ENCODE data around the gene GNG8. TPM values are rescaled to one million over a fixed set of nuclear protein-coding genes. Genes with fewer than 3 reads are reported as not detected.

GNG8 gene
- total RNA-seq, 1 experiment from 2014 or later: not detected

- H3K27me3 Mint-ChIP-seq (ENCODE audit: insufficient read depth, unreplicated experiment): no peaks in the 10 kb centered on the region
- BruUV-seq (replicated peaks): TSS peak; percentile 38
Observed at GRCh38 chr19:46674416-46675178, 38.6 kb upstream of the GNG8 start.

GRCh38 chr19:46670813-46671212, 34.8 kb upstream of the GNG8 start:
- BruUV-seq (replicated peaks): no TSS peak
- TF ChIP-seq CTCF (IDR thresholded peaks at IDR 0.05; ENCODE audit: unreplicated experiment): no peak
- DNase-seq (ENCODE audit: unreplicated experiment): no peak
- Mint-ChIP-seq H3K4me1 (ENCODE audit: insufficient read depth, unreplicated experiment) (no peaks in the 10 kb centered on the region), H3K4me3 (ENCODE audit: unreplicated experiment) (no peak overlapping the region), H3K36me3 (ENCODE audit: insufficient read depth, unreplicated experiment) (peaks cover 25% of the 10 kb centered on the region), H3K9me3 (ENCODE audit: unreplicated experiment) (no peaks in the 10 kb centered on the region), H3K27me3 (ENCODE audit: insufficient read depth, unreplicated experiment) (no peaks in the 10 kb centered on the region), H3K27ac (ENCODE audit: low read depth, unreplicated experiment) (no peak overlapping the region)
- CTCF ChIA-PET: no interaction called here
- intact Hi-C loops (cut with micrococcal nuclease): no loop called here
- POLR2A ChIA-PET: interaction anchor here (0.6 to 1.3 kb wide), 2 partner anchors 9 to 42 kb away, joined by 3 read pairs; no protein-coding TSS in a partner anchor

More at GRCh38 chr19:46674416-46675178, 38.6 kb upstream of the GNG8 start:
- POLR2A ChIA-PET: interaction anchor here (0.7 kb wide), 1 partner anchor 68 kb away, joined by 3 read pairs; no protein-coding TSS in a partner anchor
- no peaks in the 10 kb centered on the region for H3K4me1 Mint-ChIP-seq (ENCODE audit: insufficient read depth, unreplicated experiment)
- no peaks in the 10 kb centered on the region for H3K9me3 Mint-ChIP-seq (ENCODE audit: unreplicated experiment)
- H3K36me3 Mint-ChIP-seq (ENCODE audit: insufficient read depth, unreplicated experiment): peaks cover 56% of the 10 kb centered on the region
- H3K4me3 Mint-ChIP-seq (ENCODE audit: unreplicated experiment): no peak overlapping the region
- no peak for TF ChIP-seq CTCF (IDR thresholded peaks at IDR 0.05; ENCODE audit: unreplicated experiment)
- no peak overlapping the region for H3K27ac Mint-ChIP-seq (ENCODE audit: low read depth, unreplicated experiment)
- CTCF ChIA-PET: interaction anchor here (0.6 to 2.4 kb wide), 5 partner anchors 10 to 408 kb away, joined by 3 to 14 read pairs (median 3); no protein-coding TSS in a partner anchor
- peak; percentile 22 for DNase-seq (ENCODE audit: unreplicated experiment)
- intact Hi-C loops (cut with micrococcal nuclease): no loop called here

GRCh38 chr19:46668662-46669061, 32.7 kb upstream of the GNG8 start:
- Mint-ChIP-seq H3K27me3 (ENCODE audit: insufficient read depth, unreplicated experiment) (peaks cover 9% of the 10 kb centered on the region), H3K4me1 (ENCODE audit: insufficient read depth, unreplicated experiment) (no peaks in the 10 kb centered on the region), H3K36me3 (ENCODE audit: insufficient read depth, unreplicated experiment) (peaks cover 7% of the 10 kb centered on the region), H3K4me3 (ENCODE audit: unreplicated experiment) (no peak overlapping the region), H3K27ac (ENCODE audit: low read depth, unreplicated experiment) (no peak overlapping the region), H3K9me3 (ENCODE audit: unreplicated experiment) (no peaks in the 10 kb centered on the region)
- CTCF ChIA-PET: interaction anchor here (1.0 kb wide), 1 partner anchor 36 kb away, joined by 3 read pairs; no protein-coding TSS in a partner anchor
- POLR2A ChIA-PET: no interaction called here
- intact Hi-C loops (cut with micrococcal nuclease): no loop called here
- no peak for DNase-seq (ENCODE audit: unreplicated experiment)
- no peak for TF ChIP-seq CTCF (IDR thresholded peaks at IDR 0.05; ENCODE audit: unreplicated experiment)
- no TSS peak for BruUV-seq (replicated peaks)

GRCh38 chr19:46665072-46665471, 29.1 kb upstream of the GNG8 start:
- no peak for TF ChIP-seq CTCF (IDR thresholded peaks at IDR 0.05; ENCODE audit: unreplicated experiment)
- Mint-ChIP-seq H3K27ac (ENCODE audit: low read depth, unreplicated experiment) (no peak overlapping the region), H3K4me3 (ENCODE audit: unreplicated experiment) (no peak overlapping the region), H3K36me3 (ENCODE audit: insufficient read depth, unreplicated experiment) (no peaks in the 10 kb centered on the region), H3K9me3 (ENCODE audit: unreplicated experiment) (no peaks in the 10 kb centered on the region), H3K4me1 (ENCODE audit: insufficient read depth, unreplicated experiment) (no peaks in the 10 kb centered on the region), H3K27me3 (ENCODE audit: insufficient read depth, unreplicated experiment) (peaks cover 21% of the 10 kb centered on the region)
- no TSS peak for BruUV-seq (replicated peaks)
- intact Hi-C loops (cut with micrococcal nuclease): no loop called here
- ChIA-PET POLR2A (interaction anchor here (0.6 kb wide), 2 partner anchors 47 to 66 kb away, joined by 3 read pairs; no protein-coding TSS in a partner anchor), CTCF (interaction anchor here (0.6 to 1.0 kb wide), 3 partner anchors 9 to 48 kb away, joined by 4 to 6 read pairs (median 4); no protein-coding TSS in a partner anchor)
- DNase-seq (ENCODE audit: unreplicated experiment): no peak

All from MCF 10A (cell line).